Activated CD4-positive, alpha-beta T cell treated with anti-CD3 and anti-CD28 coated beads, Interleukin-2, amount 10 ng/mL, durations not matched to agents 7 days and 5 days (primary cell): ENCODE data around the gene DPYSL3. TPM values are rescaled to one million over a fixed set of nuclear protein-coding genes. Genes with fewer than 3 reads are reported as not detected.

ENCODE experiments used
- CTCF ChIA-PET: fragments of 350-600 bp; sonication (Branson Sonifier 250); formaldehyde crosslinking; loops from one replicate; lab custom pipeline; 2021; ENCODE audit warnings: antibody characterized with exemption; lab: Charles Lee
- POLR2A ChIA-PET: fragments of 350-600 bp; sonication (Branson Sonifier 250); formaldehyde crosslinking; loops from one replicate; lab custom pipeline; 2021; ENCODE audit warnings: antibody characterized with exemption; lab: Charles Lee
- DNase-seq: peaks from one replicate; pipeline ENCODE4 v3.0.0-alpha.2; 2020
- H3K27ac Mint-ChIP-seq: one replicate; pipeline ENCODE4 v1.8.0; 2021; ENCODE audit warnings: mild to moderate bottlenecking, moderate library complexity, mixed read lengths
- H3K27me3 Mint-ChIP-seq: one replicate; pipeline ENCODE4 v1.8.0; 2021; ENCODE audit warnings: mixed read lengths
- H3K36me3 Mint-ChIP-seq: one replicate; pipeline ENCODE4 v1.8.0; 2021; ENCODE audit warnings: low read depth, mixed read lengths
- H3K4me1 Mint-ChIP-seq: one replicate; pipeline ENCODE4 v1.8.0; 2021; ENCODE audit warnings: mixed read lengths
- H3K4me3 Mint-ChIP-seq: one replicate; pipeline ENCODE4 v1.8.0; 2021; ENCODE audit warnings: mild to moderate bottlenecking, moderate library complexity, mixed read lengths
- H3K9me3 Mint-ChIP-seq: one replicate; pipeline ENCODE4 v1.8.0; 2021; ENCODE audit warnings: mixed read lengths
- total RNA-seq, 2 experiments: library from RNA; stranded (reverse); gene quantifications; one replicate each; pipeline ENCODE4 v1.2.3, GENCODE V29; 2021

The DPYSL3 gene
- total RNA-seq, 2 experiments from 2014 or later = not detected

DNA sequence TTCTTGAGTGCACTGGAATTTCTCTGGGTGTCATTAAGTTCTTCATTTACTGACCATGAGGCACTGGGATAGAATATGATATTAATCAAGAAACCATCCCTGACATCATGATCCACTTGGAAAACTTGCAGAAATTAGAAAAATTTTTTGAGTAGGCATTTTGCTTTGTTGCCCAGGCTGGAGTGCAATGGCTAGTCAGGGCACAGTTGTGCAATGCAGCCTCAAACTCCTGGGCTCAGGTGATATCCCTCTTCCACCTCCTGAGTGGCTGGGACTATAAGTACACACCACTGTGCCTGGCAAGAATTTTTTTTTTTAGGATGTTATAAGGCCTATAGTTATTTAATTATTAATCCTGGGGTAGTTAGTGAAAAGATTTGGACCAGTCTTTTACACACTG lies 168.5 kb downstream of the DPYSL3 start:
- CTCF ChIA-PET = no interaction called here
- H3K27ac Mint-ChIP-seq = no peak overlapping the region
- no peaks in the 10 kb centered on the region for H3K27me3 Mint-ChIP-seq
- no peaks in the 10 kb centered on the region for H3K36me3 Mint-ChIP-seq
- POLR2A ChIA-PET = no interaction called here
- DNase-seq = no peak
- H3K9me3 Mint-ChIP-seq = no peaks in the 10 kb centered on the region
- no peaks in the 10 kb centered on the region for H3K4me1 Mint-ChIP-seq
- no peak overlapping the region for H3K4me3 Mint-ChIP-seq

DNA sequence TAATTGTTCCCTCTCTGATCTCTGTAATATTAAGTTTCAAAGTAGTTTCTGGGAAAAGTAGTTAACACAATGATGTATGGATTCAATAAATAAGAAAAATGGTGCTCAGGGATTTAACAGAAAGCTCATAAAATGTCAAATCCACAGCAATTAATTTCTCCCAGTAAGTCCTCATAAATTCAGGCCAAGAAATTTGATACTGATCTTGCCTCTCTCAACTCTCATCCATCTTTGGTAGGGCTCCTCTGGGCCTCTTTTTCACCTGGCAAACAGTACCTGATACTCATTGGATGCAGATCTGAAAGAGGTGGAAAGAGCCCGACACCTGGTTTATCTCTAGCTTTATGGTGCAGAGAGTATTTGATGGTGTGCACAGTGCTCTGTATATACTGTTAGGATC lies 168.9 kb downstream of the DPYSL3 start:
- H3K27ac Mint-ChIP-seq = no peak overlapping the region
- H3K4me1 Mint-ChIP-seq = no peaks in the 10 kb centered on the region
- H3K9me3 Mint-ChIP-seq = no peaks in the 10 kb centered on the region
- H3K4me3 Mint-ChIP-seq = no peak overlapping the region
- no peaks in the 10 kb centered on the region for H3K27me3 Mint-ChIP-seq
- no peak for DNase-seq
- no peaks in the 10 kb centered on the region for H3K36me3 Mint-ChIP-seq
- CTCF ChIA-PET = no interaction called here
- POLR2A ChIA-PET = no interaction called here
